ENCODE measurements around the gene C2orf49.

C2orf49 gene

DNA sequence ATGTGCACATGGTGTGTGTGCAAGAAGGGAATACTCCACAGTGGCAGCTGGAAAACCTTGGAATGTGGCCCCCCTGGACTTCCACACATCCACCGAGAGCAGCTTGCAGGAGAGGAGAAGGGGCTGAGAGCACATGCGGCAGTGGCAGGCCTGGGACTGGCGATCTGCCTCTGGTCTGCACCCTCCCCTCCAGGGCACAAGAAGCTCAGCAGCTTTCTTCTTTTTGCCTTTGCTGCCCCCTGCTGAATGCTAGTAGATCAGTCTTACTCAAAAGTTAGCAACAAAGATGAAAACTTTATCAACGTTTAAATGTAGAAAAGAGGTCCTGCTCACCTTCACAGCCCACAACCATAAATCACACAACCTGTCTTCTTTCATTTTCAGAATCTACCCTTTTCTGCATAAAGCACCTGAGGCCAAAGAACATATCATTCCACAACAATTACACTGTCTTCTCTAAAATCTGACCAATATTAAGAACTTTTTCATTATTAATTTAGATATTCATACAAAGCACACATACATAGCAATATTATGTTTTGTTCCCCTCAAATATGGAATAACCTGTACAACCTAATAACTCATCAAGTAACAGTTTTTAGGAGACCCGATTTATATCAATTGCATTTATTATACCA is 42.4 kb upstream of the C2orf49 start:
- Histone ChIP-seq H3K27ac (replicated peaks) (no peak overlapping the region), H3K27me3 (ENCODE audit: insufficient read depth, poor library complexity, severe bottlenecking) (no peaks in the 10 kb centered on the region), H3K4me3 (replicated peaks; ENCODE audit: insufficient read depth, low read length) (no peak overlapping the region)
- peak in 1 of 2 experiments; percentile 50 for DNase-seq (ENCODE audit: low read depth in 1 of 2, low spot score in 1 of 2)
- TF ChIP-seq SPI1 (IDR thresholded peaks at IDR 0.05; ENCODE audit: borderline replicate concordance, low read depth) = no peak
- TF ChIP-seq, protein P1, sequence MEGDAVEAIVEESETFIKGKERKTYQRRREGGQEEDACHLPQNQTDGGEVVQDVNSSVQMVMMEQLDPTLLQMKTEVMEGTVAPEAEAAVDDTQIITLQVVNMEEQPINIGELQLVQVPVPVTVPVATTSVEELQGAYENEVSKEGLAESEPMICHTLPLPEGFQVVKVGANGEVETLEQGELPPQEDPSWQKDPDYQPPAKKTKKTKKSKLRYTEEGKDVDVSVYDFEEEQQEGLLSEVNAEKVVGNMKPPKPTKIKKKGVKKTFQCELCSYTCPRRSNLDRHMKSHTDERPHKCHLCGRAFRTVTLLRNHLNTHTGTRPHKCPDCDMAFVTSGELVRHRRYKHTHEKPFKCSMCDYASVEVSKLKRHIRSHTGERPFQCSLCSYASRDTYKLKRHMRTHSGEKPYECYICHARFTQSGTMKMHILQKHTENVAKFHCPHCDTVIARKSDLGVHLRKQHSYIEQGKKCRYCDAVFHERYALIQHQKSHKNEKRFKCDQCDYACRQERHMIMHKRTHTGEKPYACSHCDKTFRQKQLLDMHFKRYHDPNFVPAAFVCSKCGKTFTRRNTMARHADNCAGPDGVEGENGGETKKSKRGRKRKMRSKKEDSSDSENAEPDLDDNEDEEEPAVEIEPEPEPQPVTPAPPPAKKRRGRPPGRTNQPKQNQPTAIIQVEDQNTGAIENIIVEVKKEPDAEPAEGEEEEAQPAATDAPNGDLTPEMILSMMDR (IDR thresholded peaks at IDR 0.05; ENCODE audit: insufficient read depth, low read length) = peak; percentile 5
- TF ChIP-seq REST (IDR thresholded peaks at IDR 0.05; ENCODE audit: insufficient replicate concordance, low read depth) = no peak
- TF ChIP-seq POLR2AphosphoS5 (IDR thresholded peaks at IDR 0.05; ENCODE audit: low read depth) = no peak
- TF ChIP-seq GABPA (IDR thresholded peaks at IDR 0.05; ENCODE audit: low read depth) = no peak

GRCh38 chr2:105296017-105296611 is 41.2 kb upstream of the C2orf49 start:
- Histone ChIP-seq H3K4me3 (replicated peaks; ENCODE audit: insufficient read depth, low read length) (no peak overlapping the region), H3K27me3 (ENCODE audit: insufficient read depth, poor library complexity, severe bottlenecking) (no peaks in the 10 kb centered on the region), H3K27ac (replicated peaks) (no peak overlapping the region)
- DNase-seq (ENCODE audit: low read depth in 1 of 2, low spot score in 1 of 2) = no peak
- TF ChIP-seq, protein P1 (IDR thresholded peaks at IDR 0.05; ENCODE audit: insufficient read depth, low read length) = no peak
- TF ChIP-seq POLR2AphosphoS5 (IDR thresholded peaks at IDR 0.05; ENCODE audit: low read depth) (no peak), REST (IDR thresholded peaks at IDR 0.05; ENCODE audit: insufficient replicate concordance, low read depth) (no peak), SPI1 (IDR thresholded peaks at IDR 0.05; ENCODE audit: borderline replicate concordance, low read depth) (no peak), GABPA (IDR thresholded peaks at IDR 0.05; ENCODE audit: low read depth) (no peak)

DNA sequence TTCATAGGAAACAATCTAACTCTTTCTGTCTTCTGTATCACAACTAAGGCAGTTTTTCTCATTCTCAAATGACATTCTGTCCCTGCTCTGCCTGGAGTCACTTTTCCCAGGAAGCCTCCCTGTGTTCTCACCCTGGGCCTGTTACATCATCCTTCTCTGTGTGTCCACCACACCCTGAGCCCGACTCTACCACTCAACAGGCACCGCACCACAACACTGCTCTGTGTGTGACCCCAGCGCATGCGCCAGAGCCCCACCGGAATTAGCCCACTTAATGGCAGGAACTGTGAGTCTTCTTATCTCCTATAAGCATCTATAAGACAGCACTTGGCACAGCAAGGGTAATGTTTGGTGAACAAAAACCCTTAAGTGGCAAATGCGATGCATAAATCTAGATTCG is 40.1 kb upstream of the C2orf49 start:
- TF ChIP-seq SPI1 (IDR thresholded peaks at IDR 0.05; ENCODE audit: borderline replicate concordance, low read depth) (no peak), POLR2AphosphoS5 (IDR thresholded peaks at IDR 0.05; ENCODE audit: low read depth) (no peak), REST (IDR thresholded peaks at IDR 0.05; ENCODE audit: insufficient replicate concordance, low read depth) (no peak), GABPA (IDR thresholded peaks at IDR 0.05; ENCODE audit: low read depth) (no peak)
- TF ChIP-seq, protein P1 (IDR thresholded peaks at IDR 0.05; ENCODE audit: insufficient read depth, low read length) = no peak
- Histone ChIP-seq H3K4me3 (replicated peaks; ENCODE audit: insufficient read depth, low read length) (no peak overlapping the region), H3K27me3 (ENCODE audit: insufficient read depth, poor library complexity, severe bottlenecking) (no peaks in the 10 kb centered on the region), H3K27ac (replicated peaks) (no peak overlapping the region)
- no peak for DNase-seq (ENCODE audit: low read depth in 1 of 2, low spot score in 1 of 2)

Data from HL-60 (cell line).